Measurements from ENCODE around the gene ING2.
"Not testable (repeated sequence)": the region's sequence is repeated elsewhere in the genome, so short reads cannot be mapped to it uniquely, and the experiment has no call there.

Gene ING2

DNA sequence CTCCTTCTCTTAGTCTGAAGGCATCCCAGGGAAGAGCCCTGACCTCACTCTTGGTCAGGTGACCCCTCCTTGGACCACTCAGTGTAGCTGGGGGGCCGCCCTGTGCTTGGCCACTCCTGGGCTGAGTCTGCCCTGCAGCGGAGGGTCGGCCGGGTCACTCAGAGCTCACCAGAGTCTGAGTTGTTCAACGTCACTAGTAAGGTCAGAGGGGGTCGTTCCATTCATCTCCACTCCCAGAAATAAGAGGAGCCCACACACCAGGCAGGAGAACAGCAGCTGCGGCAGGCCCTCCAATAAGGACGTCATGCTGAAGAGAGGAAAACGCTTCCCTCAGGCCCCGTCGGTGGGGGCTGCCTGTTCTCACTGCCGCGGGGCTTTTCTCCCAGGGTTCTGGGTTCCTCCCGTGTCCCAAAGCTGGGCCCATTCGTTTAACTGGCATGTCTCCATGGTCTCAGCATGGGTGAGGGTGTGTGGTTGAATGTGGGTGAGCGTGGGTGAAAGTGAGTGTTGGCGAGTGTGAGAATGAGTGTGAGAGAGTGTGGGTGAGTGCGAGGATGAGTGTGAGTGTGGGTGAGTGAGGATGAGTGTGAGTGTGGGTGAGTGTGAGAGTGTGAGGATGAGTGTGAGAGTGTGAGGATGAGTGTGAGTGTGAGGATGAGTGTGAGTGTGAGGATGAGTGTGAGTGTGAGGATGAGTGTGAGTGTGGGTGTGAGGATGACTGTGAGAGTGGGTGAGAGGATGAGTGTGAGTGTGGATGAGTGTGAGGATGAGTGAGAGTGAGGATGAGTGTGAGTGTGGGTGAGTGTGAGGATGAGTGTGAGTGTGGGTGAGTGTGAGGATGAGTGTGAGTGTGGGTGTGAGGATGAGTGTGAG is 47.7 kb downstream of the ING2 start:
- DNase-seq: no peak

DNA sequence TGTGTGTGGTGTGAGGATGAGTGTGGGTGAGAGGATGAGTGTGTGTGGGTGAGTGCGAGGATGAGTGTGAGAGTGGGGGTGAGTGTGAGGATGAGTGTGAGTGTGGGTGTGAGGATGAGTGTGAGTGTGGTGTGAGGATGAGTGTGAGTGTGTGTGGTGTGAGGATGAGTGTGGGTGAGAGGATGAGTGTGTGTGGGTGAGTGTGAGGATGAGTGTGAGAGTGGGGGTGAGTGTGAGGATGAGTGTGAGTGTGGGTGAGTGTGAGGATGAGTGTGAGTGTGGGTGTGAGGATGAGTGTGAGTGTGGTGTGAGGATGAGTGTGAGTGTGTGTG is 48.3 kb downstream of the ING2 start:
- DNase-seq: not testable (repeated sequence)

DNA sequence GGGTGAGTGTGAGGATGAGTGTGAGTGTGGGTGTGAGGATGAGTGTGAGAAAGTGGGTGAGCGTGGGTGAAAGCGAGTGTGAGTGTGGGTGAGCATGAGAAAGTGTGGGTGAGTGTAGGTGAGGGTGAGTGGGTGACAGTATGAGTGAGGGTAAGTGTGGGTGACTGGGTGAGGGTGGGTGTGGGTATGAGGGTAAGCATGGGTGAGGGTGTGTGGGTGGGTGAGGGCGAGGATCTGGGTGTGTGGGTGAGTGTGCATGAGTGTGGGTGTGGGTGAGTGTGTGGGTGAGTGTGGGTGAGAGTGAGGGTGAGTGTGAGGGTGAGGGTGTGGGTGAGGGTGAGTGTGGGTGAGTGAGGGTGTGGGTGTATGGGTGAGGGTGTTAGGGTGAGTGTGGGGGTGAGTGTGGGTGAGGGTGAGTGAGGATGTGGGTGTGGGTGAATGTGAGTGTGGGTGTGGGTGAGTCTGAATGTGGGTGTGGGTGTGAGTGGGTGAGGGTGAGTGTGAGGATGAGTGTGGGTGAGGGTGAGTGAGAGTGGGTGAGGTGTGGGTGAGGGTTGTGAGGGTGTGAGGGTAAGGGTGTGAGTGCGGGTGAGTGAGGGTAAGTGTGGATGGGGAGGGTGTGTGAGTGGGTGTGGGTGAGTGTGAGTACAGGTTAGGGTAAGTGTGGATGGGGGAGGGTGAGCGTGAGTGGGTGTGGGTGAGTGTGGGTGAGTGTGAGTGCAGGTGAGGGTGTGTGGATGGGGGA is 48.9 kb downstream of the ING2 start:
- DNase-seq: no peak

DNA sequence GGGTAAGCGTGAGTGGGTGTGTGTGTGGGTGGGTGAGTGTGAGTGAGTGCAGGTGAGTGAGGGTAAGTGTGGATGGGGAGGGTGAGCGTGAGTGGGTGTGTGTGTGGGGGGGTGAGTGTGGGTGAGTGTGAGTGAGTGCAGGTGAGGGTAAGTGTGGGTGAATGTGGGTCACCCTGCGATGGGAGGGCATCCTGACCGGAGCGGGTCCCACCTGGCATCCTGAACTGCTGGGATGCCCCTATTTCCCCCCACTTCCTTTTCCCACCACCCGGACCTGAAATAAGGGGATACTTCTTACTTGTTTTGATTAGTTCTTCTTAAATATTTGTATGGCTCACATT is 49.5 kb downstream of the ING2 start:
- no peak for DNase-seq

DNA sequence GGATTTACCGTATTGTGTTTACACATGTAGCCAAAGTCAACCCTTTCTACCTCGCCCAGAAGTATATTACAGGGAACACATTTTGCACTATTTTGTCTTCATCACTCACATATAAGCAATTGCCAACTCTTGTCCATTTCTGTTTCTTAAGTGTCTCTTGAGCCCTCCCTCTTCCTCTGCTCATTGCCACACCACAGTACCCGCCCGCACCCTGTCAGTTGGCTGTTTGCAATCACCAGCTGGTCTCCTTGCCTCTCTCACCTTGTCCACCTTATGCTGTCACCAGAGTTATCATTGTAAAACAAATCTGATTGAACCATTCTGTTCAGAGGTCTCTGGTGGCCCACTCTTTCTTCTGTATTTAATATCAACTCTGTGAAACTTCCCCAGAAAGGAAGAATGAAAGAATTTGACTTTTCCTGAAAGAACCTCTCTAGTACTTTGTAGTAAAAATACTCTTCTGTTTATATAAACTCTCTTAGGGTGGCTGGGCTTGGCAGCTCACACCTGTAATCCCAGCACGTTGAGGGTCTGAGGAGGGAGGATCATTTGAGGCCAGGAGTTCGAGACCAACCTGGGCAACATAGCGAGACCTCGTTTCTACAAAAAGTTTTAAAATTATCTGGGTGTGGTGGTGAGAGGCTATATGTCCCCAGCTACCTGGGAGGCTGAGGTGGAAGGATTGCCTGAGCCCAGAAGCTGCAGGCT is 50.2 kb downstream of the ING2 start:
- DNase-seq: no peak

DNA sequence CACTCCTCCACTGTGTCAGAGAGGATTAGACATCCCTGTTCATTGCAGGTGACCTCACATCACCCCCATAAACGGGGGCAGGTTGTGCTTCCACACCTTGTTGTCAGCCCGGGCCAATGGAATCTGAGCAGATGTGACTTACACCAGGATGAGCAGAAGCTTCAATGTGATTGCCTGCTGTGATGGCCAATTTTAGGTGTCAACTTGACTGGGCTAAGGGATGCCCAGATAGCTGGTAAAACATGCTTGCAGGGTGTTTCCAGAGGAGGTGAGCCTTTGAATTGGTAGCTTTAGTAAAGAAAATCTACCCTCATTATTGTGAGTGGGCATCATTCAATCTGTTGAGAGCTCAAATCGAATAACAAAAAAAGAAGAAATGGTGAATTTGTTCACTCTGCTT is 52.1 kb downstream of the ING2 start:
- no peak for DNase-seq

DNA sequence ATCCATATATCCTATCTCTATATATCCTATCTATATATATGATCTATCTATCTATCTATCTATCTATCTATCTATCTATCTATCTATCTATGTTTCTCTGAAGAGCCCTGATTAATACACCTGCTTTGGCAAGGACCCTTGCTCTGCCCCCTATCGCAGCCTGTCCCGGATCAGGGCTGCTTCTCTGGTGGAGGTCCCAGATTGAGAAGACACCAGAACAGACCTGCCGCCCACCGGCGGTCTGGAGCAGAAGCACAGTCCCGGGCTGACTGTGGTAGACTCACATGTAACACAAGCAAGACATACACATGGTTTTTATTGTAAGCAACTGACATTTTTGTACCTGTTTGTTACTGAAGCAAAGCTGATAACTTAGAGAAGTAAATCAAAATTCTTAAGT is 52.8 kb downstream of the ING2 start:
- no peak for DNase-seq

DNA sequence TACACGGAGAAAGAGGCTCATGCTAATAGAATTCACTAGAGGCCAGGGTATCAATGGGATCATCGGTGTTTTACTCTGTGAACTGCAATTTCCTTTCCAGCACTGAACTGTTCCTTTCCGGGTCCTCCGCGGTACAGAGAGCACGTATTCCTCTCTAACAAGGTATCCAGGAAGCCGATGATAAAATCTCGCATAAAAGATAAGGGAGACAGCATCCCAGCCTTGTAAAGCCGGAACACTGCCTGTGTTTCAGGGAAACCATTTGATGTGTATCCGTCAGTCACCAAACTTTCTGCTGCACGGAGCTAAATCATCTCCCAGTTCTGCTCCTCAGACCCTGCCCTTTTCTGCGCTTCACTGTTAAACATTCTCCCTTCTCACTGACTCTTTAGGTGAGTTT is 54.0 kb downstream of the ING2 start:
- DNase-seq: no peak

DNA sequence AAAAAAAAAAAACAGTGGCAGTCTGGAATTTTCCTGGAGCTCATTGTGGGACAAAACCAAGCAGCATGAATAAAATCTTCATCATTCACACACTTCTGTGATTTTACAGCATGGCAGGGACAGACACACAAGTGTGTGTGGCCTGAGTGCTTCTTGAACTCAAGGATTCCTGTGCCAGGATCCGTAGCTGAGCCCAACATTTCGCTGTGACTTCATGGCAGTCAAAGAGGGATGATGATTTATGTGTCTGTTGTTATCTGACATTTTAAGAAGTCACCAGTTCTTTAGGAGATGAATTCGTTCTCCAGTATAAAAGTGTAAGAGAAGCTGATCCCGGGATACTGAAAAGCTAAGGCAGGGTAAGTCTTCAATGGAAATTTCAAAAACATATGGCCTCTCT is 57.0 kb downstream of the ING2 start:
- no peak for DNase-seq

All from stimulated activated CD4-positive, alpha-beta T cell treated with anti-CD3 and anti-CD28 coated beads, Interleukin-2, amount 100 ng/mL, for 24 hours (primary cell).